Neural cell (in vitro differentiated cells): ENCODE measurements around the gene CD200. TPM values are rescaled to one million over a fixed set of nuclear protein-coding genes. Genes with fewer than 3 reads are reported as not detected.

Source experiments
- H2AFZ ChIP-seq: fragments of 200-600, 300-800 bp; sonication (generic), shearing (Covaris generic); 2 replicates; pipeline ENCODE4 v1.6.0; 2014; ENCODE audit warnings: low read depth, mild to moderate bottlenecking, antibody characterized with exemption, low read length, moderate library complexity
- H3F3A ChIP-seq: fragments of 200-600 bp; shearing (Covaris generic); 2 replicates; pipeline ENCODE4 v1.6.1; 2016; ENCODE audit warnings: mild to moderate bottlenecking, moderate library complexity, mixed read lengths, antibody characterized with exemption, low read length; ENCODE audit not compliant: insufficient read depth, poor library complexity, severe bottlenecking
- H3K27ac ChIP-seq: fragments of 200-600, 300-800 bp; sonication (generic), shearing (Covaris generic); 2 replicates; pipeline ENCODE4 v1.5.1; 2014; ENCODE audit warnings: mild to moderate bottlenecking, low read length, moderate library complexity
- H3K27me3 ChIP-seq: fragments of 300-800, 200-600 bp; sonication (generic), shearing (Covaris generic); 2 replicates; pipeline ENCODE4 v1.6.0; 2014; ENCODE audit warnings: mild to moderate bottlenecking, low read depth, low read length, moderate library complexity; ENCODE audit not compliant: insufficient read depth
- H3K36me3 ChIP-seq: fragments of 300-800, 200-600 bp; sonication (generic), shearing (Covaris generic); 2 replicates; pipeline ENCODE4 v1.5.1; 2014; ENCODE audit warnings: mild to moderate bottlenecking, antibody characterized with exemption, low read length, moderate library complexity; ENCODE audit not compliant: insufficient read depth
- H3K4me2 ChIP-seq: fragments of 300-800, 200-600 bp; sonication (generic), shearing (Covaris generic); 2 replicates; pipeline ENCODE4 v1.6.0; 2014; ENCODE audit warnings: mild to moderate bottlenecking, low read length
- H3K4me3 ChIP-seq: fragments of 300-800, 200-600 bp; sonication (generic), shearing (Covaris generic); 2 replicates; pipeline ENCODE4 v1.5.1; 2014; ENCODE audit warnings: mild to moderate bottlenecking, low read length, moderate library complexity
- H3K79me2 ChIP-seq: fragments of 200-600 bp; shearing (Covaris generic); replicated peaks from 2 replicates; pipeline ENCODE4 v1.6.0; 2014; ENCODE audit warnings: mild to moderate bottlenecking, low read length, moderate library complexity; ENCODE audit not compliant: insufficient read depth
- H3K9ac ChIP-seq: fragments of 300-800, 200-600 bp; sonication (generic), shearing (Covaris generic); 2 replicates; pipeline ENCODE4 v1.6.1; 2016; ENCODE audit warnings: mild to moderate bottlenecking, low read length, mixed read lengths
- H3K9me2 ChIP-seq: fragments of 200-600 bp; shearing (Covaris generic); 2 replicates; pipeline ENCODE4 v1.6.1; 2016; ENCODE audit warnings: mild to moderate bottlenecking, low read length, mixed read lengths; ENCODE audit not compliant: insufficient read depth
- H3K9me3 ChIP-seq: fragments of 200-600, 300-800 bp; sonication (generic), shearing (Covaris generic); 2 replicates; pipeline ENCODE4 v1.6.1; 2016; ENCODE audit warnings: mild to moderate bottlenecking, mixed run types, low read length, moderate library complexity, mixed read lengths
- H4K20me1 ChIP-seq: fragments of 200-600 bp; shearing (Covaris generic); 2 replicates; pipeline ENCODE4 v1.6.1; 2016; ENCODE audit warnings: mild to moderate bottlenecking, mixed run types; ENCODE audit not compliant: insufficient read depth
- EP300 ChIP-seq: fragments of 450-650 bp; conservative IDR thresholded peaks from 2 replicates; pipeline ENCODE4 v1.6.1; 2014; ENCODE audit warnings: antibody characterized with exemption, mild to moderate bottlenecking, moderate library complexity; ENCODE audit not compliant: poor library complexity, severe bottlenecking
- EZH2 ChIP-seq: fragments of 200-600, 300-800 bp; shearing (Covaris generic), sonication (generic); IDR thresholded peaks from 2 replicates; pipeline ENCODE4 v1.6.1; 2014; ENCODE audit warnings: antibody characterized with exemption, low read length, borderline replicate concordance, mild to moderate bottlenecking; ENCODE audit not compliant: insufficient read depth, poor library complexity, severe bottlenecking
- MXI1 ChIP-seq: fragments of 450-650 bp; conservative IDR thresholded peaks from 2 replicates; pipeline ENCODE4 v1.6.1; 2014; ENCODE audit warnings: antibody characterized with exemption, mild to moderate bottlenecking; ENCODE audit not compliant: poor library complexity, severe bottlenecking
- POLR2AphosphoS5 ChIP-seq: IDR thresholded peaks from 2 replicates; pipeline ENCODE4 v1.6.1; 2012
- RAD21 ChIP-seq: fragments of 450-650 bp; conservative IDR thresholded peaks from 2 replicates; pipeline ENCODE4 v1.6.1; 2014; ENCODE audit warnings: antibody characterized with exemption, mild to moderate bottlenecking, moderate library complexity
- SMC3 ChIP-seq: fragments of 450-650 bp; conservative IDR thresholded peaks from 2 replicates; pipeline ENCODE4 v1.6.1; 2014; ENCODE audit warnings: antibody characterized with exemption, mild to moderate bottlenecking, moderate library complexity; ENCODE audit not compliant: poor library complexity
- TAF1 ChIP-seq: IDR thresholded peaks from 2 replicates; pipeline ENCODE4 v1.6.1; 2012; ENCODE audit warnings: low read depth
- polyA plus RNA-seq: library from polyadenylated mRNA; depleted of rRNA; stranded (reverse); fragments of >200 nt; gene quantifications from 2 replicates; pipeline ENCODE4 v1.2.3, GENCODE V29; 2014
- TF ChIP-seq, protein P1 (sequence below): IDR thresholded peaks from 2 replicates; pipeline ENCODE4 v1.6.1; 2012; ENCODE audit warnings: borderline replicate concordance
- TF ChIP-seq, protein P2 (sequence below): fragments of 450-650 bp; IDR thresholded peaks from 2 replicates; pipeline ENCODE4 v1.5.1; 2014; ENCODE audit warnings: antibody characterized with exemption, mild to moderate bottlenecking, moderate library complexity; ENCODE audit not compliant: poor library complexity, severe bottlenecking

The CD200 gene
- polyA plus RNA-seq, 1 donor from 2014 or later = 174 TPM

DNA sequence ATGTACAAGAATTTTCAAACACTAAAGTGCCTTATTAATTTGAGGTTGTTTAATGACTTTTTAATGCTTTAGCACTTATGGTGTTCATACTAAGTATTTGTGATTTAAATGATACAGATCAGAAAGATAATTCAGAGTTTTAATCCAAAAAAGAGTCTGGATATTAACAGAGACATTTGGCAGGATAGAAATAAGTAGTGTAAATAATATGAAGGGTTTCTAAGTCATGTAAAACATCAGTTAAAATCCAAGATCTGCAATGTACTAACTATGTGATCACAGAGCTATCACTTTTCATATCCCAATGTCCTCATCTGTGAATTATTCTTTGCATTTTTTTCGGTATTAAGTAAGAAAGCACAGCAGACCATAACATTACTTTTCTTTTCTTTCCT is 62.9 kb downstream of the CD200 start:
- no peak for TF ChIP-seq RAD21
- TF ChIP-seq SMC3 = no peak
- TF ChIP-seq TAF1 = no peak
- TF ChIP-seq, protein P1, sequence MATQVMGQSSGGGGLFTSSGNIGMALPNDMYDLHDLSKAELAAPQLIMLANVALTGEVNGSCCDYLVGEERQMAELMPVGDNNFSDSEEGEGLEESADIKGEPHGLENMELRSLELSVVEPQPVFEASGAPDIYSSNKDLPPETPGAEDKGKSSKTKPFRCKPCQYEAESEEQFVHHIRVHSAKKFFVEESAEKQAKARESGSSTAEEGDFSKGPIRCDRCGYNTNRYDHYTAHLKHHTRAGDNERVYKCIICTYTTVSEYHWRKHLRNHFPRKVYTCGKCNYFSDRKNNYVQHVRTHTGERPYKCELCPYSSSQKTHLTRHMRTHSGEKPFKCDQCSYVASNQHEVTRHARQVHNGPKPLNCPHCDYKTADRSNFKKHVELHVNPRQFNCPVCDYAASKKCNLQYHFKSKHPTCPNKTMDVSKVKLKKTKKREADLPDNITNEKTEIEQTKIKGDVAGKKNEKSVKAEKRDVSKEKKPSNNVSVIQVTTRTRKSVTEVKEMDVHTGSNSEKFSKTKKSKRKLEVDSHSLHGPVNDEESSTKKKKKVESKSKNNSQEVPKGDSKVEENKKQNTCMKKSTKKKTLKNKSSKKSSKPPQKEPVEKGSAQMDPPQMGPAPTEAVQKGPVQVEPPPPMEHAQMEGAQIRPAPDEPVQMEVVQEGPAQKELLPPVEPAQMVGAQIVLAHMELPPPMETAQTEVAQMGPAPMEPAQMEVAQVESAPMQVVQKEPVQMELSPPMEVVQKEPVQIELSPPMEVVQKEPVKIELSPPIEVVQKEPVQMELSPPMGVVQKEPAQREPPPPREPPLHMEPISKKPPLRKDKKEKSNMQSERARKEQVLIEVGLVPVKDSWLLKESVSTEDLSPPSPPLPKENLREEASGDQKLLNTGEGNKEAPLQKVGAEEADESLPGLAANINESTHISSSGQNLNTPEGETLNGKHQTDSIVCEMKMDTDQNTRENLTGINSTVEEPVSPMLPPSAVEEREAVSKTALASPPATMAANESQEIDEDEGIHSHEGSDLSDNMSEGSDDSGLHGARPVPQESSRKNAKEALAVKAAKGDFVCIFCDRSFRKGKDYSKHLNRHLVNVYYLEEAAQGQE = no peak
- no peak for TF ChIP-seq EP300
- no peak for TF ChIP-seq MXI1
- no peak for TF ChIP-seq POLR2AphosphoS5
- TF ChIP-seq, protein P2, sequence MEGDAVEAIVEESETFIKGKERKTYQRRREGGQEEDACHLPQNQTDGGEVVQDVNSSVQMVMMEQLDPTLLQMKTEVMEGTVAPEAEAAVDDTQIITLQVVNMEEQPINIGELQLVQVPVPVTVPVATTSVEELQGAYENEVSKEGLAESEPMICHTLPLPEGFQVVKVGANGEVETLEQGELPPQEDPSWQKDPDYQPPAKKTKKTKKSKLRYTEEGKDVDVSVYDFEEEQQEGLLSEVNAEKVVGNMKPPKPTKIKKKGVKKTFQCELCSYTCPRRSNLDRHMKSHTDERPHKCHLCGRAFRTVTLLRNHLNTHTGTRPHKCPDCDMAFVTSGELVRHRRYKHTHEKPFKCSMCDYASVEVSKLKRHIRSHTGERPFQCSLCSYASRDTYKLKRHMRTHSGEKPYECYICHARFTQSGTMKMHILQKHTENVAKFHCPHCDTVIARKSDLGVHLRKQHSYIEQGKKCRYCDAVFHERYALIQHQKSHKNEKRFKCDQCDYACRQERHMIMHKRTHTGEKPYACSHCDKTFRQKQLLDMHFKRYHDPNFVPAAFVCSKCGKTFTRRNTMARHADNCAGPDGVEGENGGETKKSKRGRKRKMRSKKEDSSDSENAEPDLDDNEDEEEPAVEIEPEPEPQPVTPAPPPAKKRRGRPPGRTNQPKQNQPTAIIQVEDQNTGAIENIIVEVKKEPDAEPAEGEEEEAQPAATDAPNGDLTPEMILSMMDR = no peak
- no peak for TF ChIP-seq EZH2
- Histone ChIP-seq H4K20me1 (no peaks in the 10 kb centered on the region), H3K27ac (no peak overlapping the region), H3K27me3 (no peaks in the 10 kb centered on the region), H3K9me3 (peaks cover 5% of the 10 kb centered on the region), H2AFZ (no peak overlapping the region), H3F3A (no peaks in the 10 kb centered on the region), H3K36me3 (no peaks in the 10 kb centered on the region), H3K9ac (no peak overlapping the region), H3K4me3 (no peak overlapping the region), H3K4me2 (no peak overlapping the region), H3K9me2 (no peaks in the 10 kb centered on the region), H3K79me2 (no peaks in the 10 kb centered on the region)

DNA sequence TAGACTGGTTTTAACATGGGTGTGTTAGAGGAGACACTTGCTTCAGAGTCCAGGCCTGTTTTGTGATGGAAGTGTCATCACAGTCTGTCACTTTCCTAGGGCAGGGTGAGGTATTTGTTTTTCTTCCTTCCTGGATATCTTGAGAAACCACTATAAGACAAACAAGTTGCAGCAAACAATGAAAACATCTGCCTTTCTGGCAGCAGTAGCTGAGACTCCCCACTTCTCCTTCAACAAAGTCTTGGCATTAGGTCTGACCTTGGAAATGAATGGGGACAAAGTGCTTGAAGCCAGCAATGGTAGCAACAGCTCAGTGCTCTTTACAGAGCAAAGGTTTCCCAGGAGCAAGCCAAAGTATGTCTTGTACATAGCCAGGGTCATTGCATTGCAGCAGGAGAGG is 64.6 kb downstream of the CD200 start:
- no peaks in the 10 kb centered on the region for H3K27me3 ChIP-seq
- H3K4me2 ChIP-seq = no peak overlapping the region
- no peaks in the 10 kb centered on the region for H4K20me1 ChIP-seq
- H3K9me3 ChIP-seq = peaks cover 4% of the 10 kb centered on the region
- H3K9ac ChIP-seq = no peak overlapping the region
- H3K79me2 ChIP-seq = no peaks in the 10 kb centered on the region
- no peak overlapping the region for H2AFZ ChIP-seq
- H3K9me2 ChIP-seq = no peaks in the 10 kb centered on the region
- no peak overlapping the region for H3K4me3 ChIP-seq
- no peaks in the 10 kb centered on the region for H3F3A ChIP-seq
- no peaks in the 10 kb centered on the region for H3K36me3 ChIP-seq
- H3K27ac ChIP-seq = no peak overlapping the region
- TF ChIP-seq MXI1 (no peak), RAD21 (no peak), EP300 (no peak), SMC3 (no peak), TAF1 (no peak), EZH2 (no peak), POLR2AphosphoS5 (no peak)
- TF ChIP-seq, protein P2 = no peak
- TF ChIP-seq, protein P1 = no peak
